Ascending aorta (tissue), 2 donors: ENCODE measurements around the gene MCAM. TPM values are rescaled to one million over a fixed set of nuclear protein-coding genes. Genes with fewer than 3 reads are reported as not detected.
A peak's percentile ranks its signal among the peaks of the same experiment; 100 is the strongest.

Source experiments
- DNase-seq, 2 donors: peaks; one replicate each; pipeline ENCODE4 v3.0.0-alpha.2; 2019; ENCODE audit warnings: low spot score in 2 of 2
- H3K27ac ChIP-seq, 2 donors: fragments of 200-600 bp; sonication (generic); one replicate each; pipeline ENCODE4 v1.5.1; 2016 to 2017; ENCODE audit warnings: mild to moderate bottlenecking in 1 of 2
- H3K27me3 ChIP-seq: fragments of 200-600 bp; sonication (generic); one replicate; pipeline ENCODE4 v1.5.1; 2017
- H3K36me3 ChIP-seq, 2 donors: fragments of 200-600 bp; sonication (generic); one replicate each; pipeline ENCODE4 v1.5.1; 2016
- H3K4me1 ChIP-seq, 2 donors: fragments of 200-600 bp; sonication (generic); one replicate each; pipeline ENCODE4 v1.5.1; 2016 to 2017; ENCODE audit warnings: mild to moderate bottlenecking in 1 of 2
- H3K4me3 ChIP-seq, 2 donors: fragments of 200-600 bp; sonication (generic); one replicate each; pipeline ENCODE4 v1.5.1; 2016 to 2017; ENCODE audit warnings: mild to moderate bottlenecking in 1 of 2
- H3K9me3 ChIP-seq, 2 donors: fragments of 200-600 bp; sonication (generic); one replicate each; pipeline ENCODE4 v1.5.1; 2016
- intact Hi-C: fragments of 100-400 bp; cut with DNase I; formaldehyde crosslinking; loops from one replicate; pipeline ENCODE4 v1.15.1; 2023
- total RNA-seq: library from RNA; depleted of rRNA; stranded (reverse); fragments of >200 nt; gene quantifications from one replicate; pipeline ENCODE4 v1.1.0, GENCODE V29; 2016
- TF ChIP-seq, protein P1 (sequence below), 3 experiments: fragments of 200-600 bp in 2 of 3; fragments of 450-650 bp in 1 of 3; sonication (generic) in 2 of 3; IDR thresholded peaks; one replicate each; pipeline ENCODE4 v1.5.1; 2016 to 2019; ENCODE audit warnings: antibody characterized with exemption in 3 of 3, mild to moderate bottlenecking in 1 of 3, moderate library complexity in 1 of 3

The MCAM gene
- total RNA-seq, 1 donor from 2014 or later: 2,975 TPM

DNA sequence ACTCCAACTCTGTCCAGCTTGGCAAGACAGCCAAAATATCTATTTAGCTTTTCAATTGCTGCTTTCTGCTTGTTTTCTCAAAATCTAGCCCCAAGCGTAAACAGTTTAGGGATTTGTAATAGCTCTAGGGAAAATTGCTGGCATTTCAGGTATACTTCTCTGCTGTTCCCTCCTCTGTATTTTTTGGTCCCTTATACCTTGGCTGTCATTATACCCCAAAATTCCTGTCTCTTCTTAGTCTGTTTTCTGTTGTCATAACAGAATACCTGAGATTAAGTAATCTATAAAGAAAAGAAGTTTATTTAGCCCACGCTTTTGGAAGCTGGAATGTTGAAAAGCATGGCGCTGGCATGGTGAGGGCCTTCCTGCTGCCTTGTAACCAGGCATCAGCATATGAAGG lies 23.5 kb downstream of the MCAM start:
- H3K4me3 ChIP-seq: no peak overlapping the region
- H3K27me3 ChIP-seq: no peaks in the 10 kb centered on the region
- TF ChIP-seq, protein P1, sequence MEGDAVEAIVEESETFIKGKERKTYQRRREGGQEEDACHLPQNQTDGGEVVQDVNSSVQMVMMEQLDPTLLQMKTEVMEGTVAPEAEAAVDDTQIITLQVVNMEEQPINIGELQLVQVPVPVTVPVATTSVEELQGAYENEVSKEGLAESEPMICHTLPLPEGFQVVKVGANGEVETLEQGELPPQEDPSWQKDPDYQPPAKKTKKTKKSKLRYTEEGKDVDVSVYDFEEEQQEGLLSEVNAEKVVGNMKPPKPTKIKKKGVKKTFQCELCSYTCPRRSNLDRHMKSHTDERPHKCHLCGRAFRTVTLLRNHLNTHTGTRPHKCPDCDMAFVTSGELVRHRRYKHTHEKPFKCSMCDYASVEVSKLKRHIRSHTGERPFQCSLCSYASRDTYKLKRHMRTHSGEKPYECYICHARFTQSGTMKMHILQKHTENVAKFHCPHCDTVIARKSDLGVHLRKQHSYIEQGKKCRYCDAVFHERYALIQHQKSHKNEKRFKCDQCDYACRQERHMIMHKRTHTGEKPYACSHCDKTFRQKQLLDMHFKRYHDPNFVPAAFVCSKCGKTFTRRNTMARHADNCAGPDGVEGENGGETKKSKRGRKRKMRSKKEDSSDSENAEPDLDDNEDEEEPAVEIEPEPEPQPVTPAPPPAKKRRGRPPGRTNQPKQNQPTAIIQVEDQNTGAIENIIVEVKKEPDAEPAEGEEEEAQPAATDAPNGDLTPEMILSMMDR (IDR thresholded peaks at IDR 0.05): no peak
- no peak for DNase-seq
- H3K4me1 ChIP-seq: no peaks in the 10 kb centered on the region
- intact Hi-C loops: no loop called here
- H3K36me3 ChIP-seq: peaks cover 15 to 33% of the 10 kb centered on the region in 2 donors
- H3K27ac ChIP-seq: no peak overlapping the region
- H3K9me3 ChIP-seq: peaks cover 0 to 5% of the 10 kb centered on the region in 2 donors

DNA sequence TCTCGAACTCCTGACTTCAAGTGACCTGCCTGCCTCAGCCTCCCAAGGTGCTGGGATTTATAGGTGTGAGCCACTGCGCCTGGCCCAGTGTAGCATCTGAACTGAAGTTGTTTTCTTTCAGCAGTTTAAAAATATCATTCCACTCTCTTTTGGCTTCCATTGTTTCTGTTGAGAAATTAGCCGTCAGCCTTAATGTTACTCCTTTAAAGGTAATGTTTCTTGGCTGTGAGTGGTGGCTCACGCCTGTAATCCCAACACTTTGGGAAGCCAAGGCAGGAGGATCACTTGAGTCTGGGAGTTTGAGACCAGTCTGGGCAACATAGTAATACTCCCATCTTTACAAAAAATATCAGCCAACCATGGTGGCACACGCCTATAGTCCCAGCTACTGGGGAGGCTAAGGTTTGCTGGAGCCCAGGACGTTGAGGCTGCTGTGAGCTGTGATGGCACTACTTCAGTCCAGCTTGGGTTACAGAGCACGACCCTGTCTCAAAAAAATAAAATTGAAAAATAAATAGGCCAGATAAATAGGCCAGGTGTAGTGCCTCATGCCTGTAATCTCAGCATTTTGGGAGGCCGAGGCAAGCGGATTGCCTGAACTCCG lies 25.9 kb downstream of the MCAM start:
- DNase-seq: no peak
- TF ChIP-seq, protein P1 (IDR thresholded peaks at IDR 0.05): no peak
- Histone ChIP-seq H3K9me3 (peaks cover 0 to 5% of the 10 kb centered on the region in 2 donors), H3K4me3 (no peak overlapping the region), H3K27ac (no peak overlapping the region), H3K36me3 (peaks cover 17 to 28% of the 10 kb centered on the region in 2 donors), H3K4me1 (no peaks in the 10 kb centered on the region), H3K27me3 (no peaks in the 10 kb centered on the region)
- intact Hi-C loops: no loop called here

DNA sequence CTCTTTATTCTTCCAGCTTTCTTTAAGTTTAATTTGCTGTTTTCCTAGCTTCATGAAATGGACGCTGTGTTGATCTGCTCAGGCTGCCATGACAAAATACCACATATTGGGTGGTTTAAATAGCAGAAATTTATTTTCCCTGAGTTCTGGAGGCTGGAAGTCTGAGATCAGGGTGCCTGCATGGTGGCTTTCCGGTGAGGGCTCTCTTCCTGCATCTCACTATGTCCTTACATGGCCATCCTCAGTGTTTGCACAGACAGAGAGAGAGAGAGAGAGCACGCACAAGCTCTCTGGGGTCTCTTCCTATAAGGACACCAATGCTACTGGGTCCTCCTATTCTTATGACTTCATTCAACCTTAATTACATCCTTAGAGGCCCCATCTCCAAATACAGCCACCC lies 28.7 kb downstream of the MCAM start:
- H3K27ac ChIP-seq: no peak overlapping the region

DNA sequence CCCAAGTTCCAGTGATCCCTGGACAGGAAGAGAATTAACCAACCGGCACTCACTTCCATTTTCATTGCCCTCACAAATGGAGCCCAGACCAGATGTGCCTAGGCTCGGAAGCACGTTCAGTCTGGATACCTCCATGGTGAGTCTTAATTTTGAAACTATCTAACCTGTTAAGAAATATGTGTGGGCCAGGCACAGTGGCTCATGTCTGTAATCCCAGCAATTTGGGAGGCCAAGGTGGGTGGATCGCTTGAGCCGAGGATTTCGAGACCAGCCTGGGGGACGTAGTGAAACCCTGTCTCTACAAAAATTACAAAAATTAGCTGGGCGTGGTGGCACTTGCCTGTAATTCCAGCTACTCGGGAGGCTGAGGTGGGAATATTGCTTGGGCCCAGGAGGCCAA lies 31.5 kb downstream of the MCAM start:
- Histone ChIP-seq H3K36me3 (peaks cover 26% of the 10 kb centered on the region in 2 donors), H3K4me1 (no peaks in the 10 kb centered on the region), H3K27me3 (no peaks in the 10 kb centered on the region), H3K4me3 (no peak overlapping the region), H3K9me3 (no peaks in the 10 kb centered on the region), H3K27ac (no peak overlapping the region)
- TF ChIP-seq, protein P1 (IDR thresholded peaks at IDR 0.05): no peak
- DNase-seq: no peak
- intact Hi-C loops: loop anchor here (2.0 kb wide), 1 partner anchor 79 kb away; the partner anchor contains the start of gene CBL

More for the DNA sequence above, 28.7 kb downstream of the MCAM start:
- DNase-seq: no peak
- no peaks in the 10 kb centered on the region for H3K4me1 ChIP-seq
- H3K9me3 ChIP-seq: peaks cover 0 to 5% of the 10 kb centered on the region in 2 donors
- no peak overlapping the region for H3K4me3 ChIP-seq
- TF ChIP-seq, protein P1 (IDR thresholded peaks at IDR 0.05): no peak
- peaks cover 30 to 36% of the 10 kb centered on the region in 2 donors for H3K36me3 ChIP-seq
- intact Hi-C loops: no loop called here
- H3K27me3 ChIP-seq: no peaks in the 10 kb centered on the region

DNA sequence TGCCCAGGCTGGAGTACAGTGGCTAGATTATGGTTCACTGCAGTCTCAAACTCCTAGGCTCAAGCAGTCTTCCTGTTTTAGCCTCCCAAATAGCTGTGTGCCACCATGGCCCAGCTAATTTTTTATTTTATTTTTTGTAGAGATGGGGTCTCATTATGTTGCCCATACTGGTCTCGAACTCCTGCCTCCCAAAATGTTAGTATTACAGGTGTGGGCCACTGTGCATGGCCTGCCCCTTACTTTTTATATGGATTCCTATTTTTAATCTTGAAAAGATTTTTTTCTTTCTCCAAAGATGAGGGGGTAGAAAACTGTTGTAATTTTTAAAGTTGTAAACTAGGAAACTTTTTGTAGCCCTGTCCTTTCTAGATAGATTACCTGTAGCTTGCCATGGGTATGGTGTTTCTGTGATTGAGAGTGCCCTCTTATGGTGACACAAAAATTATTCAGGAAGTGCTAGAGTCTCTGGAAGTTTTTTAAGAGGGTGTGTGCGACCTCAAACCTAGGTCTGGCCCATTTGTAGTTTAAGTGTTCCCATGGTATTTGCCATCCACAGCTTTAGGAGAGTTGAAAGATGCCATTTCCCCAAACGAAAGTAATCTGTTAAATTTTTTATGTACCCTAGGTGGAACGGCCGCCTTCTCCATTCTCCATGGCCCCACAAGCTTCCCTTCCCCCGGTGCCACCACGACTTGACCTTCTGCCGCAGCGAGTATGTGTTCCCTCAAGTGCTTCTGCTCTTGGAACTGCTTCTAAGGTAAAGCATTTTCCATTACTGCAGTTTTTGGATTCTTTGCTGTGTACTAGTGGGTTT lies 32.4 kb downstream of the MCAM start:
- intact Hi-C loops: loop anchor here (2.0 kb wide), 1 partner anchor 78 kb away; the partner anchor contains the start of gene CBL
- H3K27ac ChIP-seq: no peak overlapping the region
- H3K27me3 ChIP-seq: no peaks in the 10 kb centered on the region
- peaks cover 23 to 32% of the 10 kb centered on the region in 2 donors for H3K36me3 ChIP-seq
- TF ChIP-seq, protein P1 (IDR thresholded peaks at IDR 0.05): peak in 2 of 3 experiments; percentile 29 to 45
- DNase-seq: no peak
- H3K4me1 ChIP-seq: no peaks in the 10 kb centered on the region
- no peaks in the 10 kb centered on the region for H3K9me3 ChIP-seq
- H3K4me3 ChIP-seq: no peak overlapping the region
